B cell (primary cell): ENCODE data around the gene FGF11.

Experiments used
- CTCF ChIP-seq: fragments of 200-600 bp; IDR thresholded peaks from one replicate; pipeline ENCODE4 v1.8.0; 2022; ENCODE audit warnings: antibody characterized with exemption, mild to moderate bottlenecking
- EZH2 ChIP-seq: IDR thresholded peaks from 2 replicates; pipeline ENCODE4 v1.6.1; 2012; ENCODE audit warnings: borderline replicate concordance, low read depth, mild to moderate bottlenecking, moderate library complexity, low read length; ENCODE audit not compliant: insufficient read depth, poor library complexity, severe bottlenecking

GRCh38 chr17:7403977-7404736 is 35.2 kb upstream of the FGF11 start, which contains the start of gene TMEM256:
- TF ChIP-seq CTCF: no peak
- no peak for TF ChIP-seq EZH2
